Peyer's patch (tissue), 4 donors: ENCODE measurements around the gene FAM83G.

Experiments
- POLR2A ChIP-seq, 2 donors: fragments of 450-650 bp; IDR thresholded peaks; one replicate each; pipeline ENCODE4 v1.5.1; 2017; ENCODE audit warnings: antibody characterized with exemption in 2 of 2, mild to moderate bottlenecking in 2 of 2, moderate library complexity in 2 of 2
- TF ChIP-seq, protein P1 (sequence below), 6 experiments: fragments of 450-650 bp in 4 of 6; fragments of 200-600 bp in 2 of 6; sonication (generic) in 1 of 6; IDR thresholded peaks; one replicate each; pipeline ENCODE4 v1.5.1; 2017 to 2019; ENCODE audit warnings: antibody characterized with exemption in 6 of 6, mild to moderate bottlenecking in 3 of 6, moderate library complexity in 1 of 6

DNA sequence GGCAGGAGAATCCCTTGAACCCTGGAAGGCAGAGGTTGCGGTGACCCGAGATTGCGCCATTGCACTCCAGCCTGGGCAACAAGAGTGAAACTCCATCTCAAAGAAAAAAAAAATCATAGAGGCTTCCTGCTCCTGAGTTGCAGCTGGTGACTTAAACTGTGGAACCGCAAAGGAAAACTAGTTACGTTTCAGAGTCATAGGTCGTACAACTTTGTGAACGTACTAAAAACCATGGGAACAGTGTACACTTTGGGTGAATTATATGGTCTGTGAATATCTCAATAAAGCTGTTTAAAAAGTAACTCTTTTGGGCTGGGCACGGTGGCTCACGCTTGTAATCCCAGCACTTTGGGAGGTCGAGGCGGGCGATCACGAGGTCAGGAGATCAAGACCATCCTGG is 29.0 kb downstream of the FAM83G start:
- TF ChIP-seq POLR2A (IDR thresholded peaks at IDR 0.05) = no peak
- TF ChIP-seq, protein P1, sequence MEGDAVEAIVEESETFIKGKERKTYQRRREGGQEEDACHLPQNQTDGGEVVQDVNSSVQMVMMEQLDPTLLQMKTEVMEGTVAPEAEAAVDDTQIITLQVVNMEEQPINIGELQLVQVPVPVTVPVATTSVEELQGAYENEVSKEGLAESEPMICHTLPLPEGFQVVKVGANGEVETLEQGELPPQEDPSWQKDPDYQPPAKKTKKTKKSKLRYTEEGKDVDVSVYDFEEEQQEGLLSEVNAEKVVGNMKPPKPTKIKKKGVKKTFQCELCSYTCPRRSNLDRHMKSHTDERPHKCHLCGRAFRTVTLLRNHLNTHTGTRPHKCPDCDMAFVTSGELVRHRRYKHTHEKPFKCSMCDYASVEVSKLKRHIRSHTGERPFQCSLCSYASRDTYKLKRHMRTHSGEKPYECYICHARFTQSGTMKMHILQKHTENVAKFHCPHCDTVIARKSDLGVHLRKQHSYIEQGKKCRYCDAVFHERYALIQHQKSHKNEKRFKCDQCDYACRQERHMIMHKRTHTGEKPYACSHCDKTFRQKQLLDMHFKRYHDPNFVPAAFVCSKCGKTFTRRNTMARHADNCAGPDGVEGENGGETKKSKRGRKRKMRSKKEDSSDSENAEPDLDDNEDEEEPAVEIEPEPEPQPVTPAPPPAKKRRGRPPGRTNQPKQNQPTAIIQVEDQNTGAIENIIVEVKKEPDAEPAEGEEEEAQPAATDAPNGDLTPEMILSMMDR (IDR thresholded peaks at IDR 0.05) = no peak
